ENCODE data around the gene NMNAT2.

NMNAT2 gene

DNA sequence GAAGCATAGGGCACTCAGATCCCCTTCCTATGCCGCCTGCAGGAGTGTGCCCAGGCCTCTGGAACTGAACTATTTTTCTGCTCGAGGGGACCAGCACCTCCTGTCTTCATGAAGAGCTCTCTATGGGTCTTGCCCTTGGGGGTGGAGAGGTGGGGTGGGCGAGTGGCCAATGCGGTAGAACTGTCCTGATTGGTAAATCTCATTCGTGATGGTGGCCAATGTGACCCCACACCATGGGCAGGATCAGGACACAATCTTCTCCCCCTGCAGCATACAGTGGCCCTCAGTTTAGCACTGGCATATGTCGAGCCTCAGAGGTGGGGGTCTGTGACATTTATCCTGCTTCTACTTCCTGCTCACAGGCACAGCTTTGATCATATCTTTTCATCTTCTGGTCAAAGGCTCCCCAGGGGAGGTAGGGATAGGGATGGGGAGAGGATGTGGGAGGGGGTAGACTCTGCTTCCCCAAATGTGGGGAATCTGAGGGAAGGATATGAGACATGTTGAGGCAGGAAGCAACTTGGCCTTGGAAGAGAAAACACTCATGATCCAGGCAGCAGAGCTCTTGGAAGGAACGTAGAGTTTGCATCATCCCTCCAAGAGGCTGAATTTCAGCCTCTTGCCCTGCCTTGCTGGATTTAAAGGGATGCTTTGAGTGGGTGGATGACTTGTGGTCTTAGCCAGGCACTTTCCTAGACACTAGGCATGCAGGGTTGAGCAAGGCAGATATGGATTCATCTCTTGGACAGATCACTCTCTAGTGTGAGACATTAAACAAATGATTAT, 150.3 kb downstream of the NMNAT2 start:
- Histone ChIP-seq H3K27me3 (ENCODE audit: insufficient read depth, low read length) (no peaks in the 10 kb centered on the region; the same call in 1 of the 2 replicates), H2AFZ (ENCODE audit: low read length) (no peak overlapping the region), H3F3A (ENCODE audit: insufficient read depth, low read length) (no peaks in the 10 kb centered on the region), H3K27ac (ENCODE audit: low read depth, low read length, poor library complexity, severe bottlenecking) (no peak overlapping the region), H3K36me3 (ENCODE audit: insufficient read depth, low read length) (no peaks in the 10 kb centered on the region), H3K9me3 (ENCODE audit: low read length) (no peaks in the 10 kb centered on the region), H3K9me2 (ENCODE audit: low read depth, low read length) (no peaks in the 10 kb centered on the region), H4K20me1 (ENCODE audit: insufficient read depth, low read length) (no peaks in the 10 kb centered on the region), H3K4me1 (ENCODE audit: insufficient read depth, low read length, severe bottlenecking) (no peaks in the 10 kb centered on the region), H3K79me2 (ENCODE audit: insufficient read depth, low read length) (no peaks in the 10 kb centered on the region), H3K9ac (ENCODE audit: low read length) (no peak overlapping the region), H3K4me3 (ENCODE audit: low read depth, low read length, poor library complexity, severe bottlenecking) (no peak overlapping the region), H3K4me2 (ENCODE audit: low read length) (no peak overlapping the region)
- TF ChIP-seq EZH2 (IDR thresholded peaks at IDR 0.05; ENCODE audit: borderline replicate concordance, low read length): no peak
- TF ChIP-seq, protein P1, sequence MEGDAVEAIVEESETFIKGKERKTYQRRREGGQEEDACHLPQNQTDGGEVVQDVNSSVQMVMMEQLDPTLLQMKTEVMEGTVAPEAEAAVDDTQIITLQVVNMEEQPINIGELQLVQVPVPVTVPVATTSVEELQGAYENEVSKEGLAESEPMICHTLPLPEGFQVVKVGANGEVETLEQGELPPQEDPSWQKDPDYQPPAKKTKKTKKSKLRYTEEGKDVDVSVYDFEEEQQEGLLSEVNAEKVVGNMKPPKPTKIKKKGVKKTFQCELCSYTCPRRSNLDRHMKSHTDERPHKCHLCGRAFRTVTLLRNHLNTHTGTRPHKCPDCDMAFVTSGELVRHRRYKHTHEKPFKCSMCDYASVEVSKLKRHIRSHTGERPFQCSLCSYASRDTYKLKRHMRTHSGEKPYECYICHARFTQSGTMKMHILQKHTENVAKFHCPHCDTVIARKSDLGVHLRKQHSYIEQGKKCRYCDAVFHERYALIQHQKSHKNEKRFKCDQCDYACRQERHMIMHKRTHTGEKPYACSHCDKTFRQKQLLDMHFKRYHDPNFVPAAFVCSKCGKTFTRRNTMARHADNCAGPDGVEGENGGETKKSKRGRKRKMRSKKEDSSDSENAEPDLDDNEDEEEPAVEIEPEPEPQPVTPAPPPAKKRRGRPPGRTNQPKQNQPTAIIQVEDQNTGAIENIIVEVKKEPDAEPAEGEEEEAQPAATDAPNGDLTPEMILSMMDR (IDR thresholded peaks at IDR 0.05; ENCODE audit: low read length): no peak

DNA sequence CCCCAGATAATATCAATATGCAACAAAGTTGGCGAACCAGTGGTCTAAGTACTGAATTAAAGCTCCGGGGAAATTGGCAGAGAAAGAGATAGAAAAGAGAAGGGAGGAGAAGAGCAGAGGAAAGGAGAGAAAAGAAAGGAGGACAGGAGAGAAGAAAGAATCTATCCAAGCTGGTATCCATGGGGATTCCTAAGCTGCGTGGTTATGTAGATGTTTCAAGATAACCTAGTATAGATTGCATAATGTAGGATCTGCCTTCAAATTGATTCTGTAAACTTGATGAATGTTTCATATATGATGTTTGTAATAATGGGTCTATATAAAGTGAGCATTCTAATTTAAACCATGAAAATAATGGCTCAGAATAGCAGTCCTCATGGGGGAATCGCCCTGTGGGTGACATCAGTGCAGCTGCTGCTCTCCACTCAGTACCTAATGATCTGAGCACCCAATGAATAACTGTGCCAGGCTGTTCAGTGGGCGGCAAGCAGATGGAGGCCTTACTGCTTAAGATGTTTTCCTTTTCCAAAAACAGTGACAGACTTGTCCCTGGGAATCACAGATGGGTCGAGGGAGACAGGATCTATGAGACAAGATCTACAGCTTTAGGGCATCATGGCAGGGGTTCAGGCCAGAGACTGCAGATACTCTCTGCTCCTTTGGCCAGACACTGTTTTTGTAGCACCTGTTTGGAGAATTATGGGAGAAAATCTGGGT, 154.1 kb downstream of the NMNAT2 start:
- no peaks in the 10 kb centered on the region; the same call in 1 of the 2 replicates for H3K27me3 ChIP-seq (ENCODE audit: insufficient read depth, low read length)
- H3K4me3 ChIP-seq (ENCODE audit: low read depth, low read length, poor library complexity, severe bottlenecking): no peak overlapping the region
- no peak overlapping the region for H3K27ac ChIP-seq (ENCODE audit: low read depth, low read length, poor library complexity, severe bottlenecking)
- H2AFZ ChIP-seq (ENCODE audit: low read length): no peak overlapping the region
- H3K9me3 ChIP-seq (ENCODE audit: low read length): no peaks in the 10 kb centered on the region
- no peak for TF ChIP-seq EZH2 (IDR thresholded peaks at IDR 0.05; ENCODE audit: borderline replicate concordance, low read length)
- TF ChIP-seq, protein P1 (IDR thresholded peaks at IDR 0.05; ENCODE audit: low read length): no peak
- no peaks in the 10 kb centered on the region for H3F3A ChIP-seq (ENCODE audit: insufficient read depth, low read length)
- H3K4me2 ChIP-seq (ENCODE audit: low read length): no peak overlapping the region
- H3K4me1 ChIP-seq (ENCODE audit: insufficient read depth, low read length, severe bottlenecking): no peaks in the 10 kb centered on the region
- H3K9ac ChIP-seq (ENCODE audit: low read length): no peak overlapping the region
- H3K36me3 ChIP-seq (ENCODE audit: insufficient read depth, low read length): no peaks in the 10 kb centered on the region
- H3K79me2 ChIP-seq (ENCODE audit: insufficient read depth, low read length): no peaks in the 10 kb centered on the region
- H4K20me1 ChIP-seq (ENCODE audit: insufficient read depth, low read length): no peaks in the 10 kb centered on the region
- H3K9me2 ChIP-seq (ENCODE audit: low read depth, low read length): no peaks in the 10 kb centered on the region

- H3K4me2 ChIP-seq (ENCODE audit: low read length): no peak overlapping the region
- H4K20me1 ChIP-seq (ENCODE audit: insufficient read depth, low read length): no peaks in the 10 kb centered on the region
- no peaks in the 10 kb centered on the region for H3F3A ChIP-seq (ENCODE audit: insufficient read depth, low read length)
- no peak overlapping the region for H2AFZ ChIP-seq (ENCODE audit: low read length)
- H3K4me1 ChIP-seq (ENCODE audit: insufficient read depth, low read length, severe bottlenecking): no peaks in the 10 kb centered on the region
- no peaks in the 10 kb centered on the region for H3K79me2 ChIP-seq (ENCODE audit: insufficient read depth, low read length)
- H3K27ac ChIP-seq (ENCODE audit: low read depth, low read length, poor library complexity, severe bottlenecking): no peak overlapping the region
- H3K9me3 ChIP-seq (ENCODE audit: low read length): no peaks in the 10 kb centered on the region
- H3K4me3 ChIP-seq (ENCODE audit: low read depth, low read length, poor library complexity, severe bottlenecking): no peak overlapping the region
- H3K9me2 ChIP-seq (ENCODE audit: low read depth, low read length): no peaks in the 10 kb centered on the region
- TF ChIP-seq EZH2 (IDR thresholded peaks at IDR 0.05; ENCODE audit: borderline replicate concordance, low read length): no peak
- TF ChIP-seq, protein P1 (IDR thresholded peaks at IDR 0.05; ENCODE audit: low read length): no peak
- H3K9ac ChIP-seq (ENCODE audit: low read length): no peak overlapping the region
- no peaks in the 10 kb centered on the region for H3K36me3 ChIP-seq (ENCODE audit: insufficient read depth, low read length)
- H3K27me3 ChIP-seq (ENCODE audit: insufficient read depth, low read length): no peaks in the 10 kb centered on the region; the same call in 1 of the 2 replicates
Observed at GRCh38 chr1:183262628-183263200, 155.5 kb downstream of the NMNAT2 start.

Measured in OCI-LY1 (cell line).